ENCODE data around the gene PRXL2B. TPM values are rescaled to one million over a fixed set of nuclear protein-coding genes. Genes with fewer than 3 reads are reported as not detected.
"Not testable (repeated sequence)": the region's sequence is repeated elsewhere in the genome, so short reads cannot be mapped to it uniquely, and the experiment has no call there.

Gene PRXL2B
- total RNA-seq, 1 donor from 2014 or later = 34.7 TPM

DNA sequence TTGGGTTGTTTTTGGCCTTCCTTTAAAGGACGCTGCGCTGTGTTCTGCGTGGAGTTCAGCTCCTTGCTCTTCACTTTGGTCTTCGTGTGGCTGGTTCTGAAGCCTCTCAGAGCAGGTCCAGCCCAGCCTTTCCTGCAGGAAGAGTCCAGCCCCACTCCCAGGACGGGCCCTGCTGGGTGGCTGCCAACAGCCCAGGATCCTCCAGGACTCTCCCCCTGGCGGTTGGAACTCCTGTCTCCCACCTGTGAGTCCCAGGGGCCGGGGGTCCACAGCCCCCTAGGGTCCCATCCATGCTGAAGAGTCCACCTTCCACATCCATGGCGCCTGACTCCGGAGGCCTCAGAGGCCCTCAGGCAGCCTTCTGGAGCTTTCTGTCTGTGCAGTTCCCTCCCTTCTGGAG is 35.0 kb upstream of the PRXL2B start:
- DNase-seq (ENCODE audit: low spot score in 2 of 2, unreplicated experiment in 2 of 2); H3K4me3 Mint-ChIP-seq; H3K4me1 Mint-ChIP-seq; H3K9me3 Mint-ChIP-seq; H3K27ac Mint-ChIP-seq; H3K27me3 Mint-ChIP-seq (ENCODE audit: low read depth); H3K36me3 Mint-ChIP-seq: not testable (repeated sequence)

DNA sequence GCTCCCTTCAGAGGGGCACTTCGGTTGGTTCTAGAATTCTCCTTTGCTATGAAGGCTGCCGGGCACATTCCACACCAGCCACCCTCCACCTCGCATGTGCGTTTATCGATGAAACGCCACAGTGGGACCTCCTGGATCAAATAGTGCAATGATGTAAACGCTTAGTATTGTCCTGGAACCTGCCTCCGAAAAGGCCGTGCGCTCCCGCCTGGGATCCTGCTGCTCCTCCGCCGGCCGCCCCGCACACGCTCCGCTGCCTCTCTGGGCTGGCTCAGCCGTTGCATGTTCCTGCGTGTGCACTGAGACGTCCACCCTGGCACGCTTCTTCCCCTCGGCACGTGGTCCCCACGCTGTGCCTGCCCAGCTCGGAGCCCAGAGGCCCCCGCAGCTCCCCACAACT is 34.4 kb upstream of the PRXL2B start:
- no peaks in the 10 kb centered on the region for H3K9me3 Mint-ChIP-seq
- peaks cover 6% of the 10 kb centered on the region for H3K4me1 Mint-ChIP-seq
- H3K36me3 Mint-ChIP-seq = no peaks in the 10 kb centered on the region
- TF ChIP-seq, protein P1, sequence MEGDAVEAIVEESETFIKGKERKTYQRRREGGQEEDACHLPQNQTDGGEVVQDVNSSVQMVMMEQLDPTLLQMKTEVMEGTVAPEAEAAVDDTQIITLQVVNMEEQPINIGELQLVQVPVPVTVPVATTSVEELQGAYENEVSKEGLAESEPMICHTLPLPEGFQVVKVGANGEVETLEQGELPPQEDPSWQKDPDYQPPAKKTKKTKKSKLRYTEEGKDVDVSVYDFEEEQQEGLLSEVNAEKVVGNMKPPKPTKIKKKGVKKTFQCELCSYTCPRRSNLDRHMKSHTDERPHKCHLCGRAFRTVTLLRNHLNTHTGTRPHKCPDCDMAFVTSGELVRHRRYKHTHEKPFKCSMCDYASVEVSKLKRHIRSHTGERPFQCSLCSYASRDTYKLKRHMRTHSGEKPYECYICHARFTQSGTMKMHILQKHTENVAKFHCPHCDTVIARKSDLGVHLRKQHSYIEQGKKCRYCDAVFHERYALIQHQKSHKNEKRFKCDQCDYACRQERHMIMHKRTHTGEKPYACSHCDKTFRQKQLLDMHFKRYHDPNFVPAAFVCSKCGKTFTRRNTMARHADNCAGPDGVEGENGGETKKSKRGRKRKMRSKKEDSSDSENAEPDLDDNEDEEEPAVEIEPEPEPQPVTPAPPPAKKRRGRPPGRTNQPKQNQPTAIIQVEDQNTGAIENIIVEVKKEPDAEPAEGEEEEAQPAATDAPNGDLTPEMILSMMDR (IDR thresholded peaks at IDR 0.05; ENCODE audit: unreplicated experiment) = no peak
- H3K27ac Mint-ChIP-seq = no peak overlapping the region
- H3K4me3 Mint-ChIP-seq = no peak overlapping the region
- peaks cover 5% of the 10 kb centered on the region for H3K27me3 Mint-ChIP-seq (ENCODE audit: low read depth)
- no peak for DNase-seq (ENCODE audit: low spot score in 2 of 2, unreplicated experiment in 2 of 2)

DNA sequence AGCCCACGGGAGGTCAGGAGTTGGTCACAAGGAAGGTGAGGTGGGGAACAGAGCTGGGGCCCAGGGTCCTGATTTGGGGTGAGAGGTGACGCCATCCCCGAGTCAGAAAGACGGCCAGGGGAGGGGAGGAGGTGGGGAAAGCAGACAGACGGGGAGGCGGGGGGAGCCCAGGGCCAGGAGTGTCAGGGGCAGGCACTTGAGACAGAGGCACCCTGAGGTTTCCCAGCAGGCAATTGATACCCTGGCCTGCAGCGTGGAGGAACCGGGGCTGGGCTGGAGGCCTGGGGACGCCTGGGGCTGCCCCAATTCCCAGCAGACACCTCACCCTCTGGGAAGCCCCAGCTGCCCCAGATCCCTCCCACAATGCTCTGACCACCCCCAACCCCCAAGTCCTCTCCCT is 33.5 kb upstream of the PRXL2B start:
- H3K27me3 Mint-ChIP-seq (ENCODE audit: low read depth); H3K9me3 Mint-ChIP-seq; H3K4me3 Mint-ChIP-seq; H3K4me1 Mint-ChIP-seq; DNase-seq (ENCODE audit: low spot score in 2 of 2, unreplicated experiment in 2 of 2); H3K27ac Mint-ChIP-seq; H3K36me3 Mint-ChIP-seq: not testable (repeated sequence)

DNA sequence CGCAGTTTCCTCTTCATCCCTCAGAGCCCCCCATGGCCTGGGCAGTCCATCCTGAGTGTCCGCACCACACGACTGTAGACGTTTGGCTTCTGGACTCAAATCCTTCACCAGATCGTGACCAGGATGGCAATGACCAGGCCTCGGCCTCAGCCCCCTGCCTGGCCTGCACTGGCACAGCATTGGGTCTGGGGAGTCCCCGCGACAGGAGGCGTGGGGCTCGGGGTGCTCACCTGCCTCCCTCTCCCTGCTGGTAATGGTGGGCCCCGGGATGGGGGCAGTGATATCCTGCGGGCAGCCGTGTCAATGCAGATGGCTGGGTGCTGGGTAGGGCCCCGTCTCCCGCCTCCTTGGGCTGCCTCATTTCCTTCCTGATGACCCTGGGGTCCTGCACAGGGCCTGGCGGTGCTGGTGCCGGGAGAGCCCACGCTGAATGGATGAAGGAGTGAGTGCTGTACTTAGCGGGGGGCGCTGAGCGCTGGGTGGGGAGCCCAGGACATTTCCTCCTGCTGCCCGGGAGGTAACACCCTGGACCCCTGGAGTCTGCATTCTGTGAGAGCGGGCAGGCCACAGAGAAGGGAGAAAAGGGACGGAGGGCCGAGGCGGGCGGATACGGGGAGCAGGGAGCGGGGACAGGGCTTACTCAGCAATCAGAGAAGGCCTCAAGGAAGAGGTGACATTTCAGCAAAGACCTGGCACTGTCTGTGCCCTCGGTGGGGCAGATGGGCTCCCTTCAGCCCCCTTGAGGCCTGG is 32.5 kb upstream of the PRXL2B start:
- DNase-seq (ENCODE audit: low spot score in 2 of 2, unreplicated experiment in 2 of 2) = no peak
- H3K36me3 Mint-ChIP-seq = no peaks in the 10 kb centered on the region
- H3K27ac Mint-ChIP-seq = no peak overlapping the region
- peaks cover 7% of the 10 kb centered on the region for H3K27me3 Mint-ChIP-seq (ENCODE audit: low read depth)
- no peaks in the 10 kb centered on the region for H3K9me3 Mint-ChIP-seq
- H3K4me1 Mint-ChIP-seq = peaks cover 4% of the 10 kb centered on the region
- TF ChIP-seq, protein P1 (IDR thresholded peaks at IDR 0.05; ENCODE audit: unreplicated experiment) = no peak
- H3K4me3 Mint-ChIP-seq = no peak overlapping the region

DNA sequence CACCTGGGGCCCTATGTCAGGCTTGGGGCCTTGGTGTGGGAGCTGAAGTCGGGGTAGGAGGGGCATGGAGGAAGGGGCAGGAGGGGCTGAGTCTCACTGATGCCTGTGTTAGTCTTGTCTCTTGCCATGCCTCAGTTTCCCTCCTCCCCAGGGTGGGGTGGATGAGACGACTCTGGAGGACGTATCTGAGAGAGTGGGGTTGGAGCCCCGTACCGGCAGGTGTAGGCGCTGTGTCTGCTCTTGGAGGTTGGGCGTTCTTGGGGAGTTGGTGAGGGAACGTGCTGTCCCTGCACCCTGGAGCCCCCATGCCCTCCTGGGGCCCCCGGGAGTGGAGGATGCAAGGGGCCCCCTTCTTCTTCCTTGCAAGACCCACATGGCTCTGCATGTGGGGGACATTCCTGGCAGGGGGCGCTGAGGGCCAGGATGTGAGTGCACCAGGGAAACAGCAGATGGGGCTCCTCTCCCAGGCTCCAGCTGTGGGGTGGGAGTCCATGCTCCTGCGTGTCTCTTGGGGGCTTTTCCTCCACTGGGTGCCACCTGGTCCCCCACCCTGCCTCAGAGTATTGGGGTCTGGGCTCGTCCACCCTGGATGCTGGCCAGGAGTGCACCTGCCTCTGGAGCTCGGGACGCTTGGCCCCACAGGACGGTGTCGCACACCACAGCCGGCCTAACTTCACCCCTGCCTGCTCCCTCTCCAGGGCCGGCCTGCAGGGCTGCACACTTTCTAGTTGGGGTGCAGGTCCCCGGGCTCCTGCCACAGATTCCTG is 31.8 kb upstream of the PRXL2B start:
- H3K9me3 Mint-ChIP-seq = no peaks in the 10 kb centered on the region
- peaks cover 4% of the 10 kb centered on the region for H3K4me1 Mint-ChIP-seq
- H3K4me3 Mint-ChIP-seq = no peak overlapping the region
- TF ChIP-seq, protein P1 (IDR thresholded peaks at IDR 0.05; ENCODE audit: unreplicated experiment) = no peak
- H3K27me3 Mint-ChIP-seq (ENCODE audit: low read depth) = peaks cover 7% of the 10 kb centered on the region
- no peak for DNase-seq (ENCODE audit: low spot score in 2 of 2, unreplicated experiment in 2 of 2)
- H3K27ac Mint-ChIP-seq = no peak overlapping the region
- H3K36me3 Mint-ChIP-seq = no peaks in the 10 kb centered on the region

DNA sequence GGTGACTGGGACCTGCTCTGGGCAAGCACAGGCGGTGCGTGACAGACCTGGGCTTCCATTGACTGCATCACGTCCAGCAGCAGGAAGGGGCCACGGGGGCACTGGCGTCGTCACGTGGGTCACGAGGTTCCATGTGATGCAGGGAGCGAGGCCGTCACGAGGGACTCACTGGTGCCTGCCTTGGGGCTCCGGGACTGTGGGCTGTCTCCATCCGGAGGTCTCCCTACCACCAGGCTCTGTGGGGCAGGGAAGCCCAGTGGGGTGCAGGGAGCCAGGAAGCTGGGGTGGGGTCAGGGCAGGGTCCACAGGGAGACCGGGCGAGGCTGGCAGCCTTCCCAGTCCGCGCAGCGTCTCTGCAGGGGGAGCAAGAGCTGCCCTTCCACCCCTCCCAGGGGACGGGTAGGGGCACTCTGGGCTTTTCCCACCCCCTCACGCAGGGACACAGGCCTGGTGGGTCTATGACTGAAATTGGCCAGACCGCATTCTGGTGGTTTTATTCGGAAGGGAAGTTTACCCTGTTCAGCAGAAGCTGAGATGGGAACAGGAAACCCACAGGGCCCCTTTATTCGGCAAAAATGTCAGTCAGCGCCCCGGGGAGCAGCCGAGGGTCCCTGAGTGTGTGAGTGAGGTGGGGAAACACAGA is 30.8 kb upstream of the PRXL2B start:
- H3K4me3 Mint-ChIP-seq = no peak overlapping the region

More for the DNA sequence above, 30.8 kb upstream of the PRXL2B start:
- Mint-ChIP-seq H3K4me1 (peaks cover 4% of the 10 kb centered on the region), H3K36me3 (no peaks in the 10 kb centered on the region), H3K27ac (no peak overlapping the region), H3K27me3 (ENCODE audit: low read depth) (peaks cover 7% of the 10 kb centered on the region), H3K9me3 (no peaks in the 10 kb centered on the region)
- TF ChIP-seq, protein P1 (IDR thresholded peaks at IDR 0.05; ENCODE audit: unreplicated experiment) = no peak
- no peak for DNase-seq (ENCODE audit: low spot score in 2 of 2, unreplicated experiment in 2 of 2)

Measured in mesothelial cell of epicardium (in vitro differentiated cells).